Spleen (tissue), 7 donors: ENCODE data around the gene DPF1.

ENCODE experiments used
- CTCF ChIP-seq, 11 experiments: fragments of 200-600 bp in 7 of 11; fragments of 450-650 bp in 4 of 11; sonication (generic) in 4 of 11; IDR thresholded peaks in 8 of 11; conservative IDR thresholded peaks in 3 of 11; 1 replicate in 7 of 11; 2 replicates in 4 of 11; pipeline versions ENCODE4 v1.4.0 to v1.8.0; 2016 to 2021; ENCODE audit warnings: antibody characterized with exemption in 11 of 11, inconsistent platforms in 4 of 11, mild to moderate bottlenecking in 1 of 11
- POLR2A ChIP-seq, 3 donors: fragments of 450-650 bp; IDR thresholded peaks; one replicate each; pipeline ENCODE4 v1.5.1; 2017; ENCODE audit warnings: antibody characterized with exemption in 3 of 3, mild to moderate bottlenecking in 1 of 3
- donor health status: DM: no; HTN: no; CAD: no; lungs with moderate emphysema.
- donor health status: DM: no; HTN: no; CAD: no.
- donor health status: DM: no; HTN: no; CAD: no.

- TF ChIP-seq POLR2A (IDR thresholded peaks at IDR 0.05) (no peak), CTCF (IDR thresholded peaks at IDR 0.05 in 8 of 11, conservative IDR thresholded peaks at IDR 0.05 in 3 of 11) (no peak)
Measured at GRCh38 chr19:38247734-38248268, 23.8 kb upstream of the DPF1 start.
